Activated CD4-positive, alpha-beta T cell treated with anti-CD3 and anti-CD28 coated beads for 4 hours (primary cell): Measurements from ENCODE around the gene TLR4.

Experiments
- DNase-seq, 2 donors: peaks; one replicate each; pipeline ENCODE4 v3.0.0-alpha.2; 2020

Gene TLR4

GRCh38 chr9:117715411-117715989 lies 11.3 kb downstream of the TLR4 start:
- DNase-seq: no peak

GRCh38 chr9:117718085-117718484 lies 13.9 kb downstream of the TLR4 start:
- DNase-seq: no peak

- no peak for DNase-seq
Measured at GRCh38 chr9:117718701-117719100, 14.5 kb downstream of the TLR4 start.

GRCh38 chr9:117719161-117719920 lies 15.1 kb downstream of the TLR4 start:
- DNase-seq: no peak

GRCh38 chr9:117720066-117720465 lies 15.9 kb downstream of the TLR4 start:
- DNase-seq: no peak

- no peak for DNase-seq
Measured at GRCh38 chr9:117720555-117720954, 16.4 kb downstream of the TLR4 start.

GRCh38 chr9:117720987-117721386 lies 16.8 kb downstream of the TLR4 start:
- DNase-seq: no peak

GRCh38 chr9:117722108-117722761 lies 18.0 kb downstream of the TLR4 start:
- DNase-seq: no peak

- no peak for DNase-seq
Measured at GRCh38 chr9:117723986-117724625, 19.9 kb downstream of the TLR4 start.

GRCh38 chr9:117725426-117725887 lies 21.3 kb downstream of the TLR4 start:
- DNase-seq: no peak

- no peak for DNase-seq
Measured at GRCh38 chr9:117729375-117729774, 25.2 kb downstream of the TLR4 start.

GRCh38 chr9:117732494-117732893 lies 28.3 kb downstream of the TLR4 start:
- no peak for DNase-seq

GRCh38 chr9:117733465-117733864 lies 29.3 kb downstream of the TLR4 start:
- DNase-seq: no peak

- no peak for DNase-seq
Measured at GRCh38 chr9:117734082-117734481, 29.9 kb downstream of the TLR4 start.

- no peak for DNase-seq
Measured at GRCh38 chr9:117734523-117735314, 30.5 kb downstream of the TLR4 start.

- DNase-seq: no peak
Measured at GRCh38 chr9:117737721-117738226, 33.6 kb downstream of the TLR4 start.

GRCh38 chr9:117739206-117739605 lies 35.0 kb downstream of the TLR4 start:
- DNase-seq: no peak

GRCh38 chr9:117739624-117740347 lies 35.6 kb downstream of the TLR4 start:
- no peak for DNase-seq

GRCh38 chr9:117742131-117742530 lies 37.9 kb downstream of the TLR4 start:
- DNase-seq: no peak

GRCh38 chr9:117744369-117744768 lies 40.2 kb downstream of the TLR4 start:
- no peak for DNase-seq

- no peak for DNase-seq
Measured at GRCh38 chr9:117744856-117745389, 40.7 kb downstream of the TLR4 start.

- no peak for DNase-seq
Measured at GRCh38 chr9:117745598-117745997, 41.4 kb downstream of the TLR4 start.
